Posterior cingulate gyrus (tissue), 11 donors: ENCODE results near the gene HERC4.
A peak's percentile ranks its signal among the peaks of the same experiment; 100 is the strongest.
"Not testable (repeated sequence)": the region's sequence is repeated elsewhere in the genome, so short reads cannot be mapped to it uniquely, and the experiment has no call there.

Source experiments
- DNase-seq, 10 donors: peaks; one replicate each; pipeline versions ENCODE4 v3.0.0 to v3.0.0-alpha.2; 2020 to 2021; ENCODE audit warnings: mixed read lengths in 3 of 10
- intact Hi-C: fragments of 100-400 bp; cut with DNase I; formaldehyde crosslinking; loops from one replicate; pipeline ENCODE4 v1.15.1; 2023

The HERC4 gene

GRCh38 chr10:67912331-67912946 lies 162.6 kb downstream of the HERC4 start:
- no peak for DNase-seq
- intact Hi-C loops, result no loop called here

- no peak for DNase-seq
- intact Hi-C loops, result no loop called here
Measured at GRCh38 chr10:67903581-67903980, 171.5 kb downstream of the HERC4 start.

DNA sequence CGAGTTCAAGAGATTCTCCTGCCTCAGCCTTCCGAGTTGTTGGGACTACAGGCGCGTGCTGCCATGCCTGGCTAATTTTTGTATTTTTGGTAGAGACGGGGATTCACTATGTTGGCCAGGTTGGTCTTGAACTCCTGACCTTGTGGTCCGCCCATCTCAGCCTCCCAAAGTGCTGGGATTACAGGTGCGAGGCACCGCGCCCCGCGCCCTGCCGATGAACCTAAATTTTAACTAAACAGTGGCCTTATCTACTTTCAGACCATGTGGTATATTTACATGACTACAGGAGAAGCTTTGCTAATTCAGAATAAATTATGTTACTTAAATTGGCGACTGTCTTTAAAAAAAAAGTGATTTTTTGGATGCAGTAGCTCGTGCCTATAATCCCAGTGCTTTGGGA lies 181.4 kb downstream of the HERC4 start:
- intact Hi-C loops, result no loop called here
- no peak for DNase-seq

GRCh38 chr10:67884842-67885670 lies 190.0 kb downstream of the HERC4 start:
- peak; percentile 61 to 97 (median 78) for DNase-seq
- intact Hi-C loops, result loop anchor here (1.0 to 10.0 kb wide), 4 partner anchors 38 to 522 kb away; partner anchors contain the start of genes HERC4, HNRNPH3, PBLD and RUFY2

DNA sequence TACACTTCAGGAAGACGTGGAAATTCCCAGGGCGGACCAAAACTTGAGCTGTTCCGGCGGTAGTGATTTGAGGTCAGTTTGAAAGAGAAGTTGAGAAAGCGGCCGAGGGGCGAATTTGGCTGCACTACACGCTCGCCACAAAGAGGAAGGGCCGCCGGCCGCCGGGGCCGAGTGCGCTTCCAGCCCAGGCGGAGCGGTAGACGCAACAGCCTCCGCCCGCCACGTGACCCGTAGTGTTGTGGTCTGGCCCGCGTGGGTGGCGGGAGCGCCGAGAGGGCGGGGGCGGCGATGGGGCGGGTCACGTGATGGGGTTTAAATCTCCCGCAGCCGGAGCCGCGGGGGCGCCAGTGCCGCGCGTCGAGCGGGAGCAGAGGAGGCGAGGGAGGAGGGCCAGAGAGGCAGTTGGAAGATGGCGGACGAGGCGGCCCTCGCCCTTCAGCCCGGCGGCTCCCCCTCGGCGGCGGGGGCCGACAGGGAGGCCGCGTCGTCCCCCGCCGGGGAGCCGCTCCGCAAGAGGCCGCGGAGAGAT lies 190.7 kb downstream of the HERC4 start, which contains the start of gene SIRT1:
Gene SIRT1, plus strand, starts transcription at position 344 of the 529 bp plus-strand sequence. Its CDS starts 66 bp downstream, at position 410.
- peak; percentile 91 to 99 (median 96) for DNase-seq
- intact Hi-C loops, result loop anchor here (1.0 to 10.0 kb wide), 4 partner anchors 37 to 523 kb away; partner anchors contain the start of genes HERC4, HNRNPH3, PBLD and RUFY2

- DNase-seq, result no peak
- intact Hi-C loops, result loop anchor here (1.0 to 10.0 kb wide), 4 partner anchors 37 to 523 kb away; partner anchors contain the start of genes HERC4, HNRNPH3, PBLD and RUFY2
Measured at GRCh38 chr10:67883710-67884312, 191.3 kb downstream of the HERC4 start.

DNA sequence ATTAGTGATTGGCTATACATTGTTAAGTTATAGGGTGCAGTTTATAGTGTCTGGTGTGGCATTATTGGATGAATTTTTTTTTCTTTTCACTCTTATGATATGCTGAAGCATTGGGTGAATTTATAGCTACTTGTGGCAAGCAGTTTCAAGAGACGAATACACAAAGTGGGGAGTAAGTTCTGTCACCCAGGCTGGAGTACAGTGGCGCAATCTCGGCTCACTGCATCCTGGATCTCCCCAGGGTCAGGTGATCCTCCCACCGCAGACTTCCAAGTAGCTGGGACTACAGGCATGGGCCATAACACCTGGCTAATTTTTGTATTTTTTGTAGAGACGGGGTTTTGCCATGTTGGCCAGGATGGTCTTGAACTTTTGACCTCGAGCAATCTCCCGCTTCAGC lies 196.9 kb downstream of the HERC4 start:
- intact Hi-C loops, result no loop called here
- DNase-seq, result no peak

GRCh38 chr10:67877421-67877820 lies 197.7 kb downstream of the HERC4 start:
- DNase-seq, intact Hi-C loops: not testable (repeated sequence)

GRCh38 chr10:67875340-67876238 lies 199.5 kb downstream of the HERC4 start:
- DNase-seq, result no peak
- intact Hi-C loops, result no loop called here
